Mesenchymal stem cell (in vitro differentiated cells and primary cell): ENCODE measurements around the gene SELENOW.

ENCODE experiments used
- DNase-seq: peaks from one replicate; pipeline ENCODE4 v3.0.0-alpha.2; 2013
- H2AFZ ChIP-seq: one replicate; pipeline ENCODE4 v1.6.1; 2013; ENCODE audit warnings: low read depth, mild to moderate bottlenecking, control low read depth, inconsistent platforms, low read length, moderate library complexity
- H2AK5ac ChIP-seq: 2 replicates; pipeline ENCODE4 v1.6.1; 2013; ENCODE audit warnings: low read length, moderate library complexity, mild to moderate bottlenecking, inconsistent platforms; ENCODE audit not compliant: severe bottlenecking
- H2BK120ac ChIP-seq: one replicate; pipeline ENCODE4 v1.6.1; 2013; ENCODE audit warnings: low read depth, mild to moderate bottlenecking, inconsistent platforms, low read length, moderate library complexity
- H2BK12ac ChIP-seq, 2 experiments: one replicate each; pipeline ENCODE4 v1.6.1; 2013; ENCODE audit warnings: inconsistent platforms in 2 of 2, low read length in 2 of 2, mild to moderate bottlenecking in 2 of 2, moderate library complexity in 2 of 2, control low read depth in 1 of 2
- H2BK15ac ChIP-seq: one replicate; pipeline ENCODE4 v1.6.1; 2013; ENCODE audit warnings: mild to moderate bottlenecking, low read depth, inconsistent platforms; ENCODE audit not compliant: poor library complexity, severe bottlenecking
- H2BK5ac ChIP-seq: 2 replicates; pipeline ENCODE4 v1.6.1; 2013; ENCODE audit warnings: low read depth, mild to moderate bottlenecking, low read length, control low read depth, inconsistent platforms; ENCODE audit not compliant: poor library complexity, severe bottlenecking
- H3K14ac ChIP-seq, 2 experiments: one replicate each; pipeline ENCODE4 v1.6.1; 2013; ENCODE audit warnings: inconsistent platforms in 2 of 2, low read length in 2 of 2, control low read depth in 1 of 2, mild to moderate bottlenecking in 1 of 2, moderate library complexity in 1 of 2
- H3K18ac ChIP-seq, 2 experiments: one replicate each; pipeline ENCODE4 v1.6.1; 2013; ENCODE audit warnings: inconsistent platforms in 2 of 2, low read length in 2 of 2, control low read depth in 1 of 2, low read depth in 1 of 2, mild to moderate bottlenecking in 1 of 2
- H3K23ac ChIP-seq, 2 experiments: one replicate each; pipeline ENCODE4 v1.6.1; 2013; ENCODE audit warnings: inconsistent platforms in 2 of 2, low read length in 2 of 2, mild to moderate bottlenecking in 2 of 2, moderate library complexity in 2 of 2, control low read depth in 1 of 2
- H3K27ac ChIP-seq: 2 replicates; pipeline ENCODE4 v1.5.1; 2013; ENCODE audit warnings: mild to moderate bottlenecking, moderate library complexity, low read length, control low read depth, inconsistent platforms; ENCODE audit not compliant: poor library complexity, severe bottlenecking
- H3K27me3 ChIP-seq, 2 experiments: 2 replicates each; pipeline versions ENCODE4 v1.6.1 to v1.7.0; 2013; ENCODE audit warnings: low read length in 2 of 2, mild to moderate bottlenecking in 2 of 2, moderate library complexity in 2 of 2, control low read depth in 1 of 2, inconsistent platforms in 1 of 2; ENCODE audit not compliant: control insufficient read depth in 1 of 2, insufficient read depth in 1 of 2
- H3K36me3 ChIP-seq, 2 experiments: 2 replicates each; pipeline versions ENCODE4 v1.6.1 to v1.7.0; 2013; ENCODE audit warnings: low read length in 2 of 2, control low read depth in 1 of 2, inconsistent platforms in 1 of 2, low read depth in 1 of 2, mild to moderate bottlenecking in 1 of 2; ENCODE audit not compliant: insufficient read depth in 2 of 2, control insufficient read depth in 1 of 2
- H3K4ac ChIP-seq, 2 experiments: one replicate each; pipeline ENCODE4 v1.6.1; 2013; ENCODE audit warnings: inconsistent platforms in 2 of 2, low read length in 2 of 2, mild to moderate bottlenecking in 2 of 2, moderate library complexity in 2 of 2, control low read depth in 1 of 2, low read depth in 1 of 2
- H3K4me1 ChIP-seq: 2 replicates; pipeline ENCODE4 v1.6.1; 2013; ENCODE audit warnings: low read depth, low read length, control low read depth; ENCODE audit not compliant: control insufficient read depth, insufficient read depth
- H3K4me2 ChIP-seq: 2 replicates; pipeline ENCODE4 v1.6.1; 2013; ENCODE audit warnings: low read length, mild to moderate bottlenecking, inconsistent platforms; ENCODE audit not compliant: poor library complexity, severe bottlenecking
- H3K4me3 ChIP-seq, 2 experiments: 2 replicates each; pipeline versions ENCODE4 v1.5.1 to v1.7.0; 2013; ENCODE audit warnings: low read length in 2 of 2, mild to moderate bottlenecking in 2 of 2, control low read depth in 1 of 2, low read depth in 1 of 2; ENCODE audit not compliant: insufficient read depth in 1 of 2
- H3K79me1 ChIP-seq: replicated peaks from 2 replicates; pipeline ENCODE4 v1.6.1; 2013; ENCODE audit warnings: mild to moderate bottlenecking, control low read depth, low read length, inconsistent platforms; ENCODE audit not compliant: poor library complexity, severe bottlenecking
- H3K9ac ChIP-seq: 2 replicates; pipeline ENCODE4 v1.7.0; 2013; ENCODE audit warnings: mild to moderate bottlenecking, low read length, moderate library complexity
- H3K9me3 ChIP-seq: 2 replicates; pipeline ENCODE4 v1.7.0; 2013; ENCODE audit warnings: mild to moderate bottlenecking, low read length; ENCODE audit not compliant: control insufficient read depth
- H4K8ac ChIP-seq: one replicate; pipeline ENCODE4 v1.6.1; 2013; ENCODE audit warnings: inconsistent platforms, mild to moderate bottlenecking, low read length, moderate library complexity
- H4K91ac ChIP-seq: one replicate; pipeline ENCODE4 v1.6.1; 2013; ENCODE audit warnings: mild to moderate bottlenecking, low read length, inconsistent platforms
- WGBS: methylation state at CpG from one replicate; pipeline ENCODE4 v1.1.7; 2013; ENCODE audit warnings: mixed read lengths; 5-methylcytosine and 5-hydroxymethylcytosine counted together

SELENOW gene

DNA sequence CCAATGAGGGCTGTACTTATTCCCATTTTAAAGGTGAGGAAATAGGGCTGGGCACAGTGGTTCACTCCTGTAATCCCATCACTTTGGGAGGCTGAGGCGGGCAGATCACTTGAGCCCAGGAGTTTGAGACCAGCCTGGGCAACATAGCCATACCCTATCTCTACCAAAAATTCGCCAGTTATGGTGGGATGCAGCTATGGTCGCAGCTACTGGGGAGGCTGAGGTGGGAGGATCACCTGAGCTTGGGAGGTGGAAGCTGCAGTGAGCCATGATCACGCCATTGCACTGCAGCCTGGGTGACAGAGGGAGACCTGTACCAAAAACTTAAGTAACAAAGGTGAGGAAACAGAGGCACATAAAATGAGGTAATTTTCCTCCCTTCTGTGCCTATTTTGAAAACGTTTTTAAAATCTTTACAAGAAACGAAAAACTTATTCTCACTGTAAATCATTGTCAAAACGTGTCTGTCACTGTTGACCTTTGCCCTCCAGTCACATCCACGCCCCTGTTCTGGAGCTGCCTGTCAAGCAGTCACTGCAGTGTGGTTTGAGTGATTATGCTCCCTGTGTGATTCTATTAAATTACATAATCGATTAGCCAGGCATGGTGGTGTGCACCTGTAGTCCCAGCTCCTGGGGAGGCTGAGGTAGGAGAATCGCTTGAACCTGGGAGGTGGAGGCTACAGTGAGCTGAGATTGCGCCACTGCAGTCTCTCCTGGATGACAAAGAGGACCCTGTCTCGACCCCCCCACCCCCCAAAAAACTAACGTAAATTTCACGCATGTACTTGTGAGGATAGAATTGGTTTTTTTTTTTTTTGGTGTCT, 20.7 kb upstream of the SELENOW start:
- H2AK5ac ChIP-seq: no peak overlapping the region
- H4K8ac ChIP-seq: no peak overlapping the region
- peaks cover 67 to 72% of the 10 kb centered on the region in 2 experiments for H3K36me3 ChIP-seq
- no peak overlapping the region for H3K4me2 ChIP-seq
- no peak overlapping the region for H3K18ac ChIP-seq
- no peak overlapping the region for H3K9ac ChIP-seq
- peaks cover 19% of the 10 kb centered on the region for H3K79me1 ChIP-seq
- H2BK15ac ChIP-seq: no peak overlapping the region
- H3K27me3 ChIP-seq: no peaks in the 10 kb centered on the region
- H2BK5ac ChIP-seq: no peak overlapping the region
- no peak overlapping the region for H3K27ac ChIP-seq
- no peak overlapping the region for H2BK120ac ChIP-seq
- H3K4ac ChIP-seq: no peak overlapping the region
- H3K4me3 ChIP-seq: no peak overlapping the region
- no peak overlapping the region for H2AFZ ChIP-seq
- DNase-seq: no peak
- H3K4me1 ChIP-seq: no peaks in the 10 kb centered on the region
- no peak overlapping the region for H4K91ac ChIP-seq
- no peaks in the 10 kb centered on the region for H3K9me3 ChIP-seq
- no peak overlapping the region for H3K14ac ChIP-seq
- WGBS: 92% methylated on average over 12 of the region's 14 CpGs
- H3K23ac ChIP-seq: no peak overlapping the region
- H2BK12ac ChIP-seq: no peak overlapping the region

DNA sequence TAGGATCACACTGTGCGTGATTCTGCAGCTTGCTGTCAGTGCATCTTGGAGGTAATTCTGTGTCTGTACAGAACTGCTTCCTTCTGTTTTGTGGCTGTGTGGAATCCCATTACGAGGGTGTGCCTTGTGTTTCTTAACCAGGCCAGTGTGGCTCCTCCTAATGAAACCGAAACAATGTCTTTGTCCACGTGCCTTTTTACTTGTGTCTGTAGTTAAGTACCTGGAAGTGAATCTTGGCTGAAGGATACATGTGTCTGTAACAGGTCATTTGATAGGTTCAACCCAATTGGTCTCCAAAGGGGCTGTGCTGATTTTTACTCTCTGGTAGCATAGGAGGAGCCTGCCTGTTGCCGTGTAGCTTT, 20.1 kb upstream of the SELENOW start:
- Histone ChIP-seq H3K4ac (no peak overlapping the region), H2BK120ac (no peak overlapping the region), H2BK5ac (no peak overlapping the region), H3K9me3 (no peaks in the 10 kb centered on the region), H4K91ac (no peak overlapping the region), H2AFZ (no peak overlapping the region), H3K18ac (no peak overlapping the region), H2AK5ac (no peak overlapping the region), H3K4me1 (no peaks in the 10 kb centered on the region), H3K79me1 (peaks cover 17% of the 10 kb centered on the region), H3K23ac (no peak overlapping the region), H3K4me2 (no peak overlapping the region), H3K14ac (no peak overlapping the region), H2BK12ac (no peak overlapping the region), H3K36me3 (peaks cover 61 to 66% of the 10 kb centered on the region in 2 experiments), H3K9ac (no peak overlapping the region), H2BK15ac (no peak overlapping the region), H3K27me3 (no peaks in the 10 kb centered on the region), H4K8ac (no peak overlapping the region), H3K27ac (no peak overlapping the region), H3K4me3 (no peak overlapping the region)
- no peak for DNase-seq
- over 99% methylated on average over 5 of the region's 5 CpGs for WGBS

DNA sequence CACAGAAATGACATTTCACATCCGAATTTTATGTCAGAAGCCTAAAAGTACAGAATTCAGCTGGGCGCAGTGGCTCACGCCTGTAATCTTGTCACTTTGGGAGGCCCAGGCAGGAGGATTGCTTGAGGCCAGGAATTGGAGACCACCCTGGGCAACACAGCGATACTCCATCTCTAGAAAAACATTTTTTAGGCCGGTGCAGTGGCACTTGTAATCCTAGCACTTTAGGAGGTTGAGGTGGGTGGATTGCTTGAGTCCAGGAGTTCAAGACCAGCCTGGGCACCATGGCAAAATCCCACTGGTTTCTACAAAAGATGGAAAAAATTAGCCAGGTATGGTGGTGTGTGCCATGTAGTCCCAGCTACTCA, 17.9 kb upstream of the SELENOW start:
- Histone ChIP-seq H2BK5ac (no peak overlapping the region), H3K23ac (no peak overlapping the region), H3K4me2 (no peak overlapping the region), H3K4me1 (peaks cover 2% of the 10 kb centered on the region), H4K8ac (no peak overlapping the region), H3K14ac (no peak overlapping the region), H2AFZ (no peak overlapping the region), H3K4ac (no peak overlapping the region), H3K18ac (no peak overlapping the region), H3K4me3 (no peak overlapping the region), H3K79me1 (peaks cover 5% of the 10 kb centered on the region), H3K36me3 (peaks cover 44 to 46% of the 10 kb centered on the region in 2 experiments), H3K9me3 (no peaks in the 10 kb centered on the region), H3K27ac (no peak overlapping the region), H2BK12ac (no peak overlapping the region), H4K91ac (no peak overlapping the region), H2BK15ac (no peak overlapping the region), H2BK120ac (no peak overlapping the region), H3K9ac (no peak overlapping the region), H2AK5ac (no peak overlapping the region), H3K27me3 (no peaks in the 10 kb centered on the region)
- 87% methylated on average over 5 of the region's 5 CpGs for WGBS
- no peak for DNase-seq

DNA sequence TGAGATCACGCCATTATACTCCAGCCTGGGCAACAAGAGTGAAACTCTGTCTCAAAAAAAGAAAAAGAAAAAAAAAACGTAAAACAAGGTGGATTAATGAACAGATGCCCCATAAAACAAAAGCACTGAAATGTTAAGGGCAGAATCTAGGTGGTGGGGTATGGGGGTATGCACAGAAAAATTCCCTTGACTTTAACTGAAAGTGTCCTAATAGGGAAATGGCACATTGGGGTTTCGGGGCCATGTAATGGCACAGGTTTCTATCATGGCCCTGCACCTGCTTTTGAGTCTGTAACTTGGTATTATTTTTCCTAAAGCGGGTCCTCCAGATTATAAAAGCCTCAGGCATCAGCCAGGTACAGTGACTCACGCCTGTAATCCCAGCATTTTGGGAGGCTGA, 16.9 kb upstream of the SELENOW start:
- H3K4ac ChIP-seq: no peak overlapping the region
- no peak overlapping the region for H3K14ac ChIP-seq
- no peaks in the 10 kb centered on the region for H3K9me3 ChIP-seq
- no peak for DNase-seq
- no peak overlapping the region for H2BK120ac ChIP-seq
- H4K8ac ChIP-seq: no peak overlapping the region
- no peak overlapping the region for H2AK5ac ChIP-seq
- H3K23ac ChIP-seq: no peak overlapping the region
- no peak overlapping the region for H2AFZ ChIP-seq
- H3K27me3 ChIP-seq: no peaks in the 10 kb centered on the region
- H3K27ac ChIP-seq: no peak overlapping the region
- H4K91ac ChIP-seq: no peak overlapping the region
- no peak overlapping the region for H2BK15ac ChIP-seq
- no peak overlapping the region for H2BK12ac ChIP-seq
- WGBS: 70% methylated on average over 5 of the region's 5 CpGs
- no peak overlapping the region for H3K4me3 ChIP-seq
- no peak overlapping the region for H3K4me2 ChIP-seq
- no peak overlapping the region for H3K9ac ChIP-seq
- H3K79me1 ChIP-seq: no peaks in the 10 kb centered on the region
- peaks cover 5% of the 10 kb centered on the region for H3K4me1 ChIP-seq
- H3K18ac ChIP-seq: no peak overlapping the region
- H2BK5ac ChIP-seq: no peak overlapping the region
- peaks cover 34 to 36% of the 10 kb centered on the region in 2 experiments for H3K36me3 ChIP-seq
